HG03064 (cell line): ENCODE measurements around the gene ALG11.

Source experiments
- ATAC-seq: cut with Tn5 transposase; IDR thresholded peaks from one replicate; pipeline ENCODE4 v1.9.1; 2021; ENCODE audit warnings: low read depth; ENCODE audit not compliant: unreplicated experiment

ALG11 gene

DNA sequence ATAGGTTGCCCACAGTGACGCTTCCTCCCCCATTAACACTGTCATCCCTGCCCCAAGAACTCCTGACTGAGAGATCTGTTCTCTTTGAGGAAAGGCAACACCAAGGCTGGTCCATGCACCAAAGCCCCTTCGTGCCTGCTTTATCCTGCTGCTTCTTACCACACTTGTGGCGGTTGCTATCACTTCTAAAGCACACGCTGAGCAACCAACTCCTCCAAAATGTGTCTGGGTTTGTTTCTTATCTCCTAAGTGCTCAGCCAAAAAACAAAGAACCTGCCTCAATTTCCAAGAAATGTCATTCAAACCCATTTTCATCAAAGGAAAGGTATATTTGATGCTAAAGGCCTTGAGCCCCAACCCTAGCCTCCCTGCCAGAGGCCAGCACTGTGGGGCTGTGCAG is 15.6 kb upstream of the ALG11 start:
- ATAC-seq: no peak

DNA sequence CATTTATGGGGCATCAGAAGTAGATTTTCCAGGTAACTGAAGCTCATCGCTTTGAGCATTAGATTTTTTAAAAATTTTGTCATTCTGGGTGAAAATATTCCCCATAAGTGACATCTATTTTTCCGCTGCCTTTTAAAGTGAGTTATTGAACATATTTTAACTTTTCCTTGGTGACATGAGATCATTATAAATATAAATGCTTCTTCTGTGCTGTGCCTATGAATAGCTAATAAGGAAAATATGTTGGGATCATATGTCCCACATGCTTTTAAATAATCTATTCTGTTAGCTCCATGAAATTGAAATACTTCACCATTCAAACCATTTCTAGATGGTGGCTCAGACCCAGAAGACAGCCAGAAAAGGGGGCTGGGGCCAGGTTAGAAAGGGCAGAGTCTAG is 15.0 kb upstream of the ALG11 start:
- ATAC-seq: no peak

GRCh38 chr13:51997641-51998330 is 14.4 kb upstream of the ALG11 start:
- ATAC-seq: no peak

DNA sequence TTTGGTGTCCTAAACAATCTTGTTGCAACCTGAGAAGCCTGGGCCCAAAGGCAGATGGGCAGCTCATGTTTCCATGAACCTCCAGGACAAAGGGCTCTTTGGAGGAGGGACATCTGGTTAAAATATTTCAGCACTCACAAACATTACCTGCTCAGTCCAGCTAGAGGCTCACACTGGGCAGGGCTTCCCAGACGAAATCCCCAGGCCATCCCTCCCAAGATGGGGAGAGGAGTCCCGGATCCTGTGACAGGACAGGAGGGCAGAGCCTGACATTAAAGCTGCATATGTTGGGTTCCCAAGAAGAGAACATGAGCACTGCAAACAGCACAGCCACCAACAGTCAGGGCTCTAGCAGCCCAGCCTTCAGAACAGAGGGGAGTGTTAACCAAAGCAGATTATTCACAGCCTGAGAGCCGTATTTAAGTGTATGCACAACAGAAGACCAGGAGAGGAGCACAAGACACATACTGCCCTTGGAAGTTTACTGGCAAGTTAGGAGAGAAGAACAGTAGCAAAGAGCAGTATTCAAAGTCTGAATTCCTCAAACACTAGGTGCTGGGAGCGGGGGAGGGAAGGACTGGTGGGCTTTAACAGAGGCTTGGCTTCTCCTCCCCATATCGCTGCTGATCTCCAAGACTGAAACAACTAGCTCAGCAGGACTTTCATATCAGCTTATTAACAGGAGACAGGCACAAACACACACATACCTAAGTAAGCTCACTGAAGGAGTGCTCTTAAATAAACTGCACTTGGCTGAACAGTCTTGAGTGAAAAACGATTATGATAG is 13.3 kb upstream of the ALG11 start:
- ATAC-seq: no peak

DNA sequence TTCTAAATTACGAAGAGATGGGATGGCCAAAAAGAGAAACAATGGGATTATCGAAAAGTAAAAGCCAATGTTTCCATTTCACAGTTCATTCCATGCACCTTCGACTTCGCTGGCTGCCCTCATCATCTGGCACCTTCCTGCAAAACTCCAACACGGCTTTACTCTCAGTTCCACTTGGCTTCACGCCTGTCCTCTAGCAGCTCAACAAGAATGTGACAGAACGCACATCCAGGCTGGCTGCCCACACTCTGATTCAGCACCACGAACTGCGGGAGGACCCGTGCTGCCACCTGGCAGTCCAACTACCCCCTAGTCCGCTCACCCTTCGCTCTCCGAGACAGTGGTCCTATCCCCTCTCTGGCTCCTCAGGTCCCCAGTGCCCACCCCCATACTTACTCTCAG is 12.7 kb upstream of the ALG11 start:
- no peak for ATAC-seq

DNA sequence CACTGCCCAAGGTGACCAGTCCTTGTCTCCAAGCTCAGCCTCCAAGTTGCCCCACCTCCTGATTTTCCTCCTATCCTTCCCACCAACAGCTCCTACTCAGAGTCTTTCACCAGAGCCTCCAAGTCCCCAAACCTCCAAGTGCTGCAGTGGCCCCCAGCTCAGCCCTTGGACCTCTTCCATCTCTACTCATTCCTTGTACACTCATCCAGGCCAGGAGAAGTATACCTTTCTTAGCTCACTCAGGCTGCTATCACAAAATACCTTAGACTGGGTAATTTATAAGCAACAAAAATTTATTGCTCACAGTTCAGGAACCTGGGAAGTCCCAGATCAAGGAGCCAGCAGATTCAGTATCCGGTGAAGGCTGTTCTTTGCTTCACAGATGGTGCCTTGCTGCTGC is 12.3 kb upstream of the ALG11 start:
- ATAC-seq: no peak

GRCh38 chr13:52001120-52001731 is 11.0 kb upstream of the ALG11 start:
- no peak for ATAC-seq

DNA sequence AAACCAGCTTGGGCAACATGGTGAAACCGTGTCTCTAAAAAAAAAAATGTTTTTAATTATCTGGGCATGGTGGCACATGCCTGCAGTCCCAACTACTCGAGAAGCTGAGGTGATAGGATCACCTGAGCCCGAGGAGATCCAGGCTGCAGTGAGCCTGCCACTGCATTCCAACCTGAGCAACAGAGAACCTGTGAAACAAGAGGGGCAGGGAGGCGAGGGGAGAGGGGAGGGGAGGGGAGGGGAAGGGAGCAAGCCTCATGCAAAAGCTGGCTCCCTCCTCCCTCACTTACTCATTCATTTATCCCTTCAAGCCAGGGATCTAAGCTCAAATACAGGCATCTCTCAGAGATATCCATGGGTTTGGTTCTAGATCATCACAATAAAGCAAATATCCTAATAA is 9.8 kb upstream of the ALG11 start:
- ATAC-seq: no peak

DNA sequence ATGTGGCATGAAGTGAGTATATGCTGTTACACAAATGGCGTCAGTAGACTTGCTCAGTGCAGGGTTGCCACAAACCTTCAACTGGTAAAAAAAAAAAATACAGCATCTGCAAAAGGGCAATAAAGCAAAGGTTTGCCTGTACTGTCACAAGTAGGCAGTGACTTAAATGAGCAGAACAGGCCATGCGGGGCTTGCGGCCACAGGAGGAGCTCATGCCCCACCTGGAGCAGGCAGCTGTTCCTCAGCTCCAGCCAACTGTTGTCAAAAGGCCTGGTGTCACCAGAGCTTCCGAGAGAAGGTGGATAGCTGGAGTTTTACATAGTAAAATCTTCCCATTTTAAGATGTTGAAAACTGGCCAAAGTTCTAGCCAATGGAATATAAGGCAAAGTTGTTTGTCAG is 8.7 kb upstream of the ALG11 start:
- ATAC-seq: no peak

DNA sequence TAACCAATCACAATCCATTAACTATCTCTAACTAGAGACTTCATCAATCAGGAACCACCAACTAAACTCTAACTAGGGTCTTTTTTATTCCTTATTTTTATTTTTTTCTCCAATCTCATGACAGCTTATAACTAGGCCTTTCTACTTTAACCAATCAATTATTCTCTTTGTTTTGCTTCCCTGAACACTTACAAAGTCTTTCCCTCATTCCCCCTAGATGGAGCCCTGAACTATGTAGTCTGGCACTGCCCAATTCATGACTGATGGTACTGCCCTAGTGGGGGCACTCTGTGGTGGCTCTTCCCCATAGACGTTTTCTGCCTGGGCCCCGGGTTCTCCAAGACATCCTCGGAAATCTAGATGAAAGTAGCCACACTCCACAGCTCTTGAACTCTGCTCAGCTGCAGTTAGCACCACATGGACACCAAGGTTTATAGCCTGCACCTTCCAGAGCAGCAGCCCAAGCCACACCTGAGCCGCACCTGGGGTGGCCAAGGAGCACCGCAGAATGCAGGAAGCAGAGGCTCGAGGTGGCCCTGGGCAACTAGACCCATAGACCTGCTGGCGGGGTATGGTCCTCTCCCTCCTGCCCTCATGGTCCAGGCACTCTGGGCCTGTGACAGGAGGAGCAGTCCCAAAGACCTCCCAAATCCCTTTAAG is 7.6 kb upstream of the ALG11 start:
- ATAC-seq: no peak

DNA sequence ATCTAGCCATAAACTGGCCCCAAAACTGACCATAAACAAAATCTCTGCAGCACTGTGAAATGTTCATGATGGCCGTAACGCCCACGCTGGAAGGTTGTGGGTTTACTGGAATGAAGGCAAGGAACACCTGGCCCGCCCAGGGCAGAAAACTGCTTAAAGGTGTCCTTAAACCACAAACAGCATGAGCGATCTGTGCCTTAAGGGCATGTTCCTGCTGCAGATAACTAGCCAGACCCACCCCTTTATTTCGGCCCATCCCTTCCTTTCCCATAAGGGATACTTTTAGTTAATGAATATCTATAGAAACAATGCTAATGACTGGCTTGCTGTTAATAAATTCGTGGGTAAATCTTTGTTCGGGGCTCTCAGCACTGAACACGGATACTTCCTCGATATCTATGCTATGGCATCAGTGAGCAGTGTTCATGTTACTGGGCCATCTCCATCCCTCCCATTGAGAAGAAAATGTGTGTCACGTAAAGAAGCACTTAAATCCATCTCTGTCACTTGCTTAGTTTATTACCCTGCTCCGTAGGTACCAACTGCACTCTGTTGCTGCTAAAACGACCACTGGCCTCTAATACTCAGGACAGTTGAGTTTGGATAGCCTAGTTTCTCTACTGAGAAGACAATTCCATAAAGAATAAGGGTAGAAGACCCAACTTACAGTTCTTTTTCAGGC is 6.2 kb upstream of the ALG11 start:
- ATAC-seq: no peak

GRCh38 chr13:52006523-52007245 is 5.5 kb upstream of the ALG11 start:
- no peak for ATAC-seq

DNA sequence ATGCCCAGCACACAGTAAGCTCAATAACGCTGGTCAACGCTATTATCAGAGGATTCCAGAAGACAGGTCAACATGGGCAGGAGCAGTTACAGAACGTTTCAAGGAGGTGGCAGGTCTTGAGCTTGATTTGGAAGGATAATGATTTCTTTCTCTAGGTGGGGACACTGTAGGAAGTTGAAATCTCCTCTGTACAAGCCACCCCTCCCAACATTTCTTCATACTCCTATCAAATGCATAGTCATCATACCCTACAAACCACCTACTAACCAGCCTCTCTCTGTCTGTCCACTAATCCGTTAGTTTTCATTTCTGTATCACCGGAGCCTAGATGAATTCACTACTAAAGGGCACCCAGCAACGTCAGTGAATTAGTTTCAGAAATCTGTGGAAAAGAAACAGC is 2.3 kb upstream of the ALG11 start:
- ATAC-seq: no peak

DNA sequence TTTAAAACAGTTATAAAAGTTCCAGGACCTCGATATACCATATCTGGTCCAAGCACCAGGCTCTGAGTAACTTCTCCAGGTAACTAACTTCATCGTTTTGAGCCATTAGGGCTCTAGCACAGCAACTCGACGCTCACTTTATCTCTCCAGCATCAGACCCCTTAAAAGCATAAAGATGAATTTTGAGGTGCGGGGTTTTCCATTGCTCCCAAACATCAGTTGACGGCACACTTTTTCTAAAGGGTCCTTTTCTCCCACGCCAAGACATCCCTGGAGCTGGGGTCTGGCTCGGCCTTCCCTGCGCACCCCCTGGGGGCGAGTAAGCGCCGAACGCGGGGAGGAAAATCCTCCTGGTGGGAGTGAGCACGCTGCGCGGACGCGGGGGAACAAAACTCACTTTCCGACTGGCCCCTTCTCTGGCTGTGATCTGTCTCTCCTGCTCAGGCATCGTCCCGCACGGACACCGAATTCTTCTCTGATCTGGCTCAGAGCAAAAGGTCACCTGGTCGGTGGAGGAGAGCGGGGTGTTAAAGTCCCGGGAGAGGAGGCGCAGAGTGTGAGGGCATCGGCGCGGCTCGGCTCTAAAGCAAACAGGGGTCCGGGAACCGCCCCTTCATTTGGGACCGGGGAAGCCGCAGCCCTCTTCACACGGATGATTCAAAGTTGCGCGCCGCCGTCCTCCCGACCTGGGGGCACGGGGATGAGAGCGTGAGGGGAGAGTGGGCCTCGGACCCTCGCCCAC is 1.1 kb upstream of the ALG11 start, which contains the start of gene ATP7B:
Gene ATP7B (minus strand): TSS at position 561 of the 742 bp plus-strand sequence. CDS start 113 bp downstream, at position 448.
- ATAC-seq: peak; percentile 7

DNA sequence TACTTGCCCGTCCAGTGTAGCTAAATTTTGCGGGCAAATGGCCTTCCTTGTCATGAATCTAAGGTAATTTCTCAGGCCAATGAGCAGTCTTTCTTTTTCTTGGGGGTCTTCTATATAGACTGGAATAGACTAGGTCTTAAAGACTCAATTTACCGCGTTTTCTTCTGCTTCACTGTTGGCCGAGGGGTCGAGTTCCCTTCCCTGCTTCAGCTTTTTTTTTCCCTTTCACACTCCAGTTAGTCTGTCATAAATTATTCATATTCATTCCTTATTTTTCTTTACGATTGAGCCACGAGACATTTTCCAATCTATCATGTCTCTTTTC is 276 bp downstream of the ALG11 start:
- no peak for ATAC-seq

DNA sequence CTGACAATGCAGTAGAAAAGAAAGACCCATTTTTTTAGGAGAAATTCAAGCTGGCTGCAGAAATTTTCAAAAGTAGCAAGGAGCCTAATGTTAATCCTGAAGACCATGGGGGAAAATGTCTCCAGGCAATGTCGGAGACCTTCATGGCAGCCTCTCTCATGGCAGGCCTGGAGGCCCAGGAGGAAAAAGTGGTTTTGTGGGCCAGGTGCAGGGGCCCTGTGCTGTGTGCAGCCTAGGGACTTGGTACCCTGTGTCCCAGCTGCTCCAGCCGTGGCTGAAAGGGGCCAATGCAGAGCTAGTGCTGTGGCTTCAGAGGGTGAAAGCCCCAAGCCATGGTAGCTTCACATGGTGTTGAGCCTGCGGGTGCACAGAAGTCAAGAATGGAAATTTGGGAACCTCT is 4.1 kb downstream of the ALG11 start:
- no peak for ATAC-seq

- ATAC-seq: no peak
These were observed 8.0 kb downstream of the ALG11 start for GRCh38 chr13:52020191-52020590.

- no peak for ATAC-seq
These were observed 10.2 kb downstream of the ALG11 start for GRCh38 chr13:52022356-52022755.

DNA sequence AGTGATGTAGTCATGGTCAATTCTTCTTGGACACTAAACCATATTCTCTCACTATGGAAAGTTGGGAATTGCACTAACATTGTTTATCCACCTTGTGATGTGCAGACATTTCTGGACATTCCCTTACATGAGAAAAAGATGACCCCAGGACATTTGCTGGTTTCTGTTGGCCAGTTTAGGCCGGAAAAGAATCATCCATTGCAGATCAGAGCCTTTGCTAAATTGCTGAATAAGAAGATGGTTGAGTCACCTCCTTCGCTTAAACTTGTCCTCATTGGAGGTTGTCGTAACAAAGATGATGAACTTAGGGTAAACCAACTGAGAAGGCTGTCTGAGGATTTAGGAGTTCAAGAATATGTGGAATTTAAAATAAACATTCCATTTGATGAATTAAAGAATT is 12.3 kb downstream of the ALG11 start, which contains the start of gene UTP14C:
Gene UTP14C (plus strand): TSS at position 211 of the 400 bp plus-strand sequence. CDS start 4,114 bp downstream, outside the sequence.
- no peak for ATAC-seq
